Stimulated activated CD4-positive, alpha-beta T cell treated with anti-CD3 and anti-CD28 coated beads, Interleukin-4, amount 100 ng/mL, for 4 hours (primary cell): ENCODE results near the gene PDK2.

Experiments used
- DNase-seq, 2 experiments: peaks; one replicate each; pipeline ENCODE4 v3.0.0-alpha.2; 2020

PDK2 gene

DNA sequence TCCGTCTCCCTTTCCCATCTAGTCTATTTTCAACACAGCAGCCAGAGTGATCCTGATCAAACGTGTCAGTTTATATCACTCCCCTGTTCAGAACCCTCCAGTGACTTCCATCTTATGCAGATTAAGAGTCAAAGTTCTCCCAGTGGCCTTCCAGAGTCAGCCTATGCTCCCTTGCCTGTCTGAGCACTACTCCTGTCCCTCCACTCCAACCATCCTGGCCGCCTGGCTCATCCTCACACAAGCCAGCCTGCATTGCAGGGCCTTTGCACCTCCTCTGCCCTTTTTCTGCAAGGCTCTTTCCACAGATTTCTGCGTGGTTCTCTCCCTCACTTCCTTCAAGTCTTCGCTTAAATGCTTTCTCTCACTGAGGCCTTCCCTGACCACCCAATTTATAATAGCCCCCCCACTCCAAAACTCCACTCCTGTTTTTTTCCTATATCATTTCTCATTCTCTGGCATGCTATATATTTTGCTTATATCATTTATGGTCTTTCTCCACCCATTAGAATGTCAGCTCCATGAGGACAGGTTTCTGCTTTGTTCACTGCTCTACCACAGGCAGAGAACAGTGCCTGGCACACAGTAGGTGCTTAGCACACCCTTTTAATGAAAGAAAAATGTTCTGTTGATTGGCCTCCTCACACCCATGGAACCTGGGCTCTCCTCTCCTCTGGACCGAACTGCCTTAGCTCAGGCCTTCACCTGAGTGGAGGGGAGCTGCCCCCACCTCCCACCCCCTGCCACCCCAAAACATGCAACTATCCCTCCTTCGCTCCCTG lies 25.5 kb downstream of the PDK2 start:
- no peak for DNase-seq

DNA sequence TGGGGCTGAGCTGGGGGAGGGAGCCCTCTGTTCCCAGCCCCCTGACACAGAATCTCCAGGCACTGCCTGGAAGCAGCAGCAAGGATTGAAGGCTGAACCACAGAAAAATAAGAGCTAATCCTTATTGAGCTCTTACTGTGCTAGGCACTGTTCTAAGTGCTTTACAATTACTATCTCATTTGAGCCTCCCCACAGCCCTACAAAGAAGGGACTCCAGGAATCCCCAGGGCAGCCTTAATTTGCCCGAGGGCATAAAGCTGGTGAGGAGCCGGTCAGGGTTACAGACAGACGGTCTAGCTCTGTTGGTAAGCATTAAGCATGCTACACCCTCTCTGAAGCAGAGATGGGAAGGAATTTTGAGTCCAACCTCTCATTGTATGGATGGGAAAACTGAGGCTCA lies 27.8 kb downstream of the PDK2 start:
- no peak for DNase-seq

DNA sequence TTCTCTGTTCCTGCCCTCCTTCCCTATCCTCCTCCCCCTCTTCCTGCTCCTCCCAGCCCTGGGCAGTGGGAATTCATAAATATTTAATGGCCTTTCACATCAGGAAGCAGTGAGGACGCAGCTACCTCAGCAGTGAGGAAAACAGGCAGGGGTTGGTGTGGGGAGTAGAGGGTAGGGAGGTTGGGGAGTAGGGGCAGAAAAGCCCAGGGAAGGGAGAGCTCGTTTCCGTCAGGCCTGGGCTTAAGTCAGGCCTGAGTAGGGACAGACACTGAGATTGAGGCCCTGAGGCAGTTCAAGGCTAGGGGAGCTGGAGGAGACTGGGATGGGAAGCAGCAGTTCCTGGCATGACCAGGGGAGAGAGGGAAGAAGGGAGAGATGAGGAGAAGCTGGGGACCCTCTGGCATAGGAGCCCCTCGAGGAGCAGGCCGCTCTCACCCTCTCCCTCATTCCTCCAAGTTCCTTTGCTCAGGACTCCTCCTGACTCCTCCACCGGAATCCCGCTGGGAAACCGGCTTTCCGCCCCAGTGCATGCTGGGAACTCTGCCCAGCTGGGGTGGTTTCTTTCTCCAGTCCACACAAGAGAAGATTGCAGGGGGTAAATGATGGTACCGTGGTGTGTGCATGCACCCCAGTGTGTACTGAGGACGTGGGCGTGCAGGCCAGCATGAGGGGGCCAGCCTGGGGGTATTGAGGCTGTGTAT lies 28.6 kb downstream of the PDK2 start:
- DNase-seq, result no peak

DNA sequence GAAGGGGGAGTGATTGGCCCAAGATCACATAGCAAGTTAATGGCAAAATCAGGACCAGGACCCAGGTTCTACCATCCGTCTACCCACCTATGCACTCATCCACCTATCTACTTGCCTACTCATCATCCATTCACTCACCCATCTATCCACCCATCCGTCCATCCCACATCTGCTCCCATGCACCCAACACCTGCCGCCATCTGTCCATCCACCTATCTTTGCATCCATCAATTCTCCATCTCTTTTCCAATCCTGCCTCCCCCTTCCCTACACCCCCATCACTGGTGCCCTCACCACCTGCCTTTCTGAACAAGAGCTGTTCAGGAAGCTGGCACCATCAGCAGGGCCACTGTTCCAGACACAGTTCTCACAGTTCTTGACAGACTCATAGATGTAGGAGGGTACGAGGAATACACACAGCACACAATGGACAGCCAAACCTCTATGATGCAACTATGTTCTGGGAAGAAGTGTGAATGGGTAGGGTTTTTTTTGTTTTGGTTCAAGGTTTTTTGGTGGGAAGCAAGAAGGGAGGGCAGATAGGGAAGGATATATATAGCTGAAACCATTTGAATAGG lies 30.4 kb downstream of the PDK2 start:
- no peak for DNase-seq

DNA sequence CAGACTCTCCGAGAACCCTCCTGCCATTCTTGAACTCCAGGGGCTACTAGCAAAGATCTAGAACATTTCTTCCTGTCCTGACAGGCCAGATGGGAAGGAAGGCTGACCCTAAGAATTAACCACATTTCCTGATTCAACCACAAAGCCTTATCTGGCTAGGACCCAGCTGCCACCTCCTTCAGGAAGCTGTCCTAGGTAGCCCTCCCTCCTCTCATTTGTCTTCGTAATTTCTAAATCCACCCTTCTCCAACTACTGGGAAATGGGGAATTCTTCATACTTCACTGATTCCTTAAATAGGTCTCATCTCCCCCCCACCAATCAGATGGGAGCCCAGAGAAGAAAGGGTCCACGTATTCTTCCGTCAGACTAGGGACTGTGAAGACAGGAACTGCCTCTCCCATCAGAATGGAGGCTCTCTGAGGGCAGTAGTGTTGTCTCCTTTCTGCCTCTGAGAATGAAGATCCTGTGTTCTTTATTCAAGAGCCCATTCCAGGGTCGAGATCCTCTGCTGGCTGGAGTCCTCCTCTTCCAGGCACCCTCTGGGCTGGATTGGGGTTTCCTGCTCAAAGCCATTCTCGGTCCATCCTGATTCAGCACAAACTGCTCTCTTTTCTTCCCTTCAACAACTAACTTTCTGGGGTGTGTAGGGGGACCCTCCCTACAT lies 32.7 kb downstream of the PDK2 start:
- no peak for DNase-seq

DNA sequence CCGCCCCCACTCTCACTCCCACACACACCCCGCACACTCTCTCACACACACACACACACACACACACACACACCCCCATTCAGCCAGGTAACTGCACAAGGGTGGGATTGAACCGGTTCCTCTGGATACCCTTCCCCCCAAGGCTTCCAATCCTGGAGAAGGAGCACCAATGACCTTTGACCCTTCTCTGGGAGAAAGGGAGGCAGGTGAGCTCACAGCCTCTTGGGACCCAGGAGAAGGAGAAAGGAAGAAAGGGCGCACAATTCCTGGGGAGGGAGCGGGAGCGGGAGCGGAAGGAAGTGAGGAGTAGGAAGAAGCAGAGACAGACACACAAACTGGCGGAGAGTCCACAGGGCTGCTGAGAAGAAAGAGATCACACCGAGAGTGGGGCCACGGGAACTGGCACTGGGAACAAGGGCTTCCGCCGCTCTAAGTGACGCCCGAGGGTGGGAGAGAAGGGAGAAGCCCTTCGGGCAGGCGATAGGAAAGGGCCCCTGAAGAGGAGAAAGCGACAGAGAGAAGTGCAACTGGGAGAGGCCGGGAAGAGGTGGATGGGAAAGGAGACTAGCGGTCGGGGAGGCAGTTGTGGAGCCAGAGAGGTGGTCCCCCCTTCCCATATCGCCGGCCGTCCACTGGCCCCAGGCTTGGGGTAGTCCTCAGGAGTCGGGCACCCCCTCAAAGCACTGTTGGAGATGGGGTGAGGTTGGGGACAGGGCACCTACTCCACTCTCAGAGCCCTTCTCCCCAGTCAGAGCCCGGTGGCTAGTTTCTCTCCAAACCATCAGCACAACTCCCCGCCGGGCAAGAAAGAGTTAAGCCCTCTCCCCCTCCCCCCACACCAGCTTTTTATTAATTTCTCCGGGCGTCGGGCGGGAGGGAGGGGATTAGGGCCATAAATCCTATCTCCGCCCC lies 33.5 kb downstream of the PDK2 start:
- no peak for DNase-seq

DNA sequence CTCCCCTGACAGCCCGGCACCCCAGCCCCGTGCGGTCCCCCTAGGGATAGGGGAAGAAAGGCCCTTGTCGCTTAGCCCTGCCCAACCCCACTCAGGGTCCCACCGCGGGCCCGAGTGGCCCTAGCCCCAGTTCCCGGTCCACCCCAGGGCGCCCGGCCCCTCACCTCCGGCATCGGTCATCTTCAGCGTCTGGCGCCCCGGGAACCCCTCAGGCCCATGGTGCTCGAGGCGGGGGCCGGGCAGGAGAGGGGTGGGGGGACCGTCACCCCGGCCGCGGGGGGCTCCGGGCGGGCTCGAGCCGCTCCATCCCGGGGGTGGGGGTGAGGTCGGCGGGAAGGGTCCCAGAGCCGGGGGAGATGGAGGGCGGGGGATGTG lies 34.2 kb downstream of the PDK2 start:
- no peak for DNase-seq

DNA sequence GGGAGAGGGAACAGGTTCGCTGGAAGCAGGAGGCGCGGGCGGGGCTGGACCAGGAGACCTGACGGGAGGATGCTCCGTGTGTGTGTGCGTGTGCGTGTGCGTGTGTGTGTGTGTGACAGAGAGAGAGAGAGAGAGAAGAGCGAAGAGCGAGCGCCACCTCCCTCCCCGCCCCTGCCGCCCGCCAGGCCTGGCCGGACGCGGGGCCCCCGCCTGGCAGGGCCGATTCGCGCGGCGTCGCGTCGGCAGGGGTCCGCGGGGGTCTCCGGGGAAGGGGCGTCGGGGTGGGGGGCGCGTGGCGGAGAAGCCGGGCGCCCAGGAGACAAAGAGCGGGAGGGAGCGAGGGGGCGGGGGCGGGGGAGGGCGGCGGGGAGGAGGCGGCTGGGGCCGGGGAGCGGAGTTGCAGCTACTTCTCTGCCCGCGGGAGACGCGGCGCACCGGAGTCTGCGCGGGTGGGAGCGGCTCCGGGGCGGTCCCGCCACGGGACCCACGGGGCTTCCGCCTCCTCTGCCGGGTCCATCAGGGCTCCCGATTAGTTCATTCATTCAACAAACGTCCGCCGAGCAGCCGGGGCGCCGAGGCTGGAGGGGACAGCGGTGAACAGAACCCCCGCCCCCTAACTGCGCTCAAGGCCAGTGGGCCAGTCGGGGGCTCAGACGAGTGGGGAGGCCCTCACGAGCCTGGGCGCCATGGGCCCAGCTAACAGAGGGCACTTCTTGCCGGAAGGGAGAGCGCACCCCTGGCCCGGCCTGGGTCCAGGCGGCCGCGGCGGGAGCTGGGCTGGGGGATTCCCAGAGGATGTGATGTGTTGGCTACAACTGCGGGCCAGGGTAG lies 34.8 kb downstream of the PDK2 start, which contains the start of gene SAMD14:
Gene SAMD14 (minus strand): TSS at position 433 of the 831 bp plus-strand sequence. CDS start 5,201 bp downstream, outside the sequence.
- peak; percentile 44 to 50 for DNase-seq

DNA sequence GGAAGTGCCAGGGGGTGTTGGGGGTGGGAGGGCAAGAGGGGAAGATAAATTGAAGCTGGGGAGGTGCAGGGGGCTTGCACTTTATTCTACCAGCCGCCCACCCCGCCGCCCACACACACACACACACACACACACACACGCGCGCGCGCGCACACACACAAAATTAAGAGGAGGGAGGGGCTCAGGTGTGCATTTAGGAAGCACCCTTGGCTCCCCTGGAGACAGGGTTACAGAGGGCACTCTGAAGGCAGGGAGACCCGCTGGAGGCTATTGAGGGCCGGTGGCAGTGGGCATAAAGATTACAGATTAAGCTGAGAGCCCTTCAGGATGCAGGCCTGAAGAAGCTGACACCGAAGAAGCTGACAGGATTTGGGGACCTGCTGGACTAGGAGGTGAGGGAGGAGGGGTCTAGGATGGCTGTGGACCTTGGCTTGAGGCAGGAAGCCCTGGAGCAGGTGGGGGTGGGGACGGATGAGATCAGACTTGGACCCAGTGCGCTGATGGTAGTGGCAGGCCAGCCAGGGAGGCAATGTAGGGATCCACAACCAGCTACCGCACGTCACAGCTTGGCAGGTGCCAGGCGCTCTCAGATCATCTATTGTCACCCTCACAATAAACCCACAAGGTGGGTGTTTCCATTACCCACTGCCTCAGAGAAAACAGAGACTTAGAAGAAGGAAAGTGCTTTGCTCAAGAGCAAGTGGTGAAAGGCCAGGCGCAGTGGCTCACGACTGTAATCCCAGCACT lies 35.6 kb downstream of the PDK2 start:
- DNase-seq, result peak in 1 of 2 experiments; percentile 11

DNA sequence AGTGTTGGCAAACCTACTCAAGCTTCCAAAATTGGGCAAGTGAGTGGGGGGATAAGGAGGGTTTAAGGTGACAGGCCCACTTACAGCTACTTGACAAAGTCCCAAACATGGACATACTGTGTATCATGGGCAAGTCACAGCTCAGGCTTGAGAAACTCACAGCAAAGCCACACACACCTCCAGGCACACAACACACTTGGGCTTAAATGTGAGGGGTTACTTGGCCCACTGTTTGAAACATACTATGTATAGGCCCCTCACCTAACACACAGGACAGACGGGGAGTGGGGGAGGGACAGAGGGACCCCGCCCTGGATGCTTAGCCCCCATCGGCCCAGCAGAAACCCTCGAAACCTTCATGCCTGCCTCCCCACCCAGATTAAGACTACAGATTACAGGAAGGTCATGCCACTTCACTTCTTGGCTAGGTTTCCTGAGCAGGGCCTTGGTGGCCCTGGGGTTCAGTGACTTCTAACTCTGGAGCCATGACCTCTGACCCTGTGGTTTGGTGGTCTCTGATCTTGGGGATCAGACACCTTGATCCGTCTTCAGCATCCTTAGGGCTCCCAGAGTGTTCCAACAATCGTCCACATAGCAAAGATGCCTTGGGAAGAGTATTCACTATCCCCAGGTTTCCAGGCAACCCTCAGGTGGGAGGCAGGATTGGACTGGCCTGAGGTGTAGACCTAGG lies 37.1 kb downstream of the PDK2 start:
- DNase-seq, result no peak

DNA sequence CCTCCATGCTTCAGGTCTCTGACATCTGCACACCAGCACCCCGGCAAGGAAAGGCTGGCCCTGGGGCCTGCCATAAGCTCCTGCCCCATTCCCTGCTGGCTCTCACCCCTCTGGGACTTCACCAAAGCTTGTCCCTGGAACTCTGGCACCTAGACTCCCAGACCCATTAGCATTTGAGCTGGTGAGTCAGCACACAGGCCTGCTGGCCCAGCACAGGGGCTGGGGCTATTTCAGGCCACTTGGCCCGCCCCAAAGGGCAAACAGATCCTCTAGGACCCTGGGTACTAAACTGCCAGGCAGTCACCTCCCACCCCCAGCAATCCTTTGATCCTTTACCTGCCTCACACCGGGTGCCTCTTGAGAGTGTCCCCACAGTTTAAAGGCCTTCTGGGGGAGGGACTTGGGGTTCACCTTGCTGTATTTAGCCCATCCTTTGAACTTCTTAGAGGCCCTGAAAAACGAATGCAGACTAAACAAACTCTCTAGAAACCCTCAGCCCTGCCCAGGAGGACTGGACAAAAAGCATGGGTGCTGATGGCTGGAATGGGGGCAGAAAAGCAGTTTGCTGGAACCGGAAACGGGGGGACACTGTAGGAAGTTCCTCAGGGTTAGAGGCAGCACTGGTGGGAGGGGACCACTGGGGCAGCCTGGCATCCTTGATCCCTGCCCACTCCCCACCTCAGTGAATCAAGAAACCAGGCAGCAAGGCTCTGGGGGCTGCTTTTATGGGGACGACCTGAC lies 38.0 kb downstream of the PDK2 start:
- DNase-seq, result no peak

DNA sequence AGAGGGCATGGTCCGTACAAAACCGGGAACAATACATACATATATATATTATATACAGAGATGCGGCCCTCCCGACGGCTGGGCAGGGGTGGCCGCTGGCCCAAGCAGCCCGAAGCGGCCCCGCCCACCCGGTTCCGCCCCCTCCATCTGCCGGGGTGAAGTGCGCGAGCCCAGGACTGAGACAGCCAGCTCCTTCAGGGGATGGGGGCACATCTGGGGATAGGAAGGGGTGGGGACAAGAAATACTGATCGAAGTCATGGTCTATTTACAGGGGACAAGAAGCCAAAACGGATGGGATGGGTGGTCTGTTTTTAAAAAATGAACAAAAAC lies 38.6 kb downstream of the PDK2 start:
- DNase-seq, result no peak

DNA sequence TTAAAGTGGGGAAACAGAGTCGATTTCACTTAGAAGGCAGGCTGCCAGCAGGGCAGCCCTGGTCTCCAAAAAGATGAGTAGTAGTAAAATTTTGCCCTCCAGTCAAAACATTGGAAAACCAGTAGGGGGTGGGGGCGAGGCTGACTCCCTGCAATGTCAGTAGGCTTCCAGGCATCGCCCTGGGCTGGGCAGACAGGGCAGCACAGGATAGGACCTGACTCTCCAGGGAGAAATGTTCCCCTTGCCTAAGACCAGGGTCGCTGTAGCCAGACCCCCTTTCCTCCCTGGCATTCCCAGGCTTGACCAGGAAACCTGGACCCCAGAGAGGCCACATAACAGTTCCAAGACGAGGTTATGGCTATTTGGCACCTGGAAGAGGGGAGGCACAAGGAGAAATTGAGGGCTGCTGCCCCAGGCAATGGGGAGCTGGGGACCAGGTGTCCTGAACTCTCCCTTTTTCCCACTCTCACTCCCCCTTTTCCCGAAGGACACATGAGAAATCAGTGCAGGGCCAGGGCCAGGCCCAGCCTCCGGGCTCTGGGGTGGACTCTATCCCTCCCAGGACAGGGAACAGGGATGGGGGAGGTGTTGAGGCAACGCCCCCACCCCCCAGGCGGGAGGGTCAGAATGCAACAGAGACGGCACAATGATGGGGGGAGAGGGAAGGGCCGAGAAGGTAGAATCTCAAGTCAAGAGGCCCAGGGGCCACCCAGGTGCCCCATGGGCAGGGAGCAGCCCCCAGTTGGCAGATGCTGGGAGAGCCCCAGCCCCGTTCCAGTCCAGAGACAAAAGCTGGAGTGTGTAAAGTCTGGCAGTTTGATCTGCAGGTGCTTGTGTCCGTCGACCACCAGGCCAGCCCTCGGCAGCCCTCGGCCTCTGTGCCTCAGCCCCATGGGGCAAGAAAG lies 39.3 kb downstream of the PDK2 start:
- no peak for DNase-seq

DNA sequence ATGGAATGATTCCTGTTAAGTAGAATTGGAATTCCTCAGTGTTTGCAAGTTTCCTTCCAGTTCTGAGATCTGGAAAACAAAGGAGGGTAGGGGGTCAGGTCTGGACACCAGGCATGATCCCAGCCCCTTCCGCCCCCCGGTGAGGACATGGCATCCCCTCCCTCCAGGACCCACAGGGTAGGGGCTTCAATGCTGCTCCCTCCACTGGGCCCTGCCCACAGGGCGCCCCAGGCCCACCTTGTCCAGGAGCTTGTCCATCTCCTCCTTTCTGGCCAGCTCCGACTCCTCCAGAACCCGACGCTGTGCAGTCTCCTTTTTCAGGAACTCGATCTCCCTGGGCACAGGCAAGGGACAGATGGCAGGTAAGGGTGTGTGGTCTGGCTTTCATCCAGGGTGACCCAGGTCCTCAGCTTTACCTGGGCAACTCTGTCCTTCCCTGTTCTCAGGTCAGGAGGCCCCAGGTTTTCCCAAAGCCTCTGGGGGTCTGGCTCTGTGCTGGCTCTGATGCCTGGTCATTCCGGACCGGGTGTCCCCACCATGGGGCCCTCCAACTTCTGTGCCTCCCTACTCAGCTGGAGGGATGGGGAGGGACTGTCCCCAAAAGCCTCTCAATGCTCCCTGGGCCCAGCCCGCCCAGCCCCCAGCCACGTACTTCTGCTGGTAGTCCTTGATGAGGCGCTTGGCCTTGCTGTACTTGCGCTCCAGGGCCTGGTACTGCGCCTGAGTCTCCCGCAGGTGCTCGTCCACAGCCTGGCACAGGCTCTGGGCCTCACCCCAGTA lies 40.4 kb downstream of the PDK2 start:
- DNase-seq, result no peak

DNA sequence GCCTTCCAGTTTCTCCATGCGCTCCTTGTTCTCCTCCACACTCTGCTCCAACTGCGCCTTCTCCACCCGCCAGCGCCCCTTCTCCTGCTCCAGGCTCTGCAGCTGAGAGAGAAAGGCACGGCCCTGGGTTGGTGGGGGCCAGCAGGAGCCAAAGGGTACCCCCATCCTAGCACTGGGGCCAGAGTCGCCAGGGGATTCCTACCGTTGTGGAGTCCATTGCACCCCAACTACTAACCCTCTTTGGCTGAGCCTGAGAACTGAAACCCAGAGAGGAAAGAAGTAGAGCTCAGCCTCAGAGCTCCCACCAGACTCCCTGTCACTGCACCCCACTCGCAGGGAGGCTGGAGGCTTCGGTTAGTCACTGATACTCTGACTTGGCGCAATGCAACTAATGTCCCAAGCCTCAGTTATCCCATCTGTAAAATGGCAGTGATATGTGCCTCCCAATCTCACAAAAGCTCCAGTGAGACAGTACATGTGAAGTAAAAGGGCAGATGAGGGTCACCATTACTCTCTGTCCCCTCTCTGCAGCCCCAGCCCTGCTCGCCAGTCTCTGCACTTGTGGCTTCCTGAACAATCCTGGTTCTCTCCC lies 41.0 kb downstream of the PDK2 start:
- no peak for DNase-seq

DNA sequence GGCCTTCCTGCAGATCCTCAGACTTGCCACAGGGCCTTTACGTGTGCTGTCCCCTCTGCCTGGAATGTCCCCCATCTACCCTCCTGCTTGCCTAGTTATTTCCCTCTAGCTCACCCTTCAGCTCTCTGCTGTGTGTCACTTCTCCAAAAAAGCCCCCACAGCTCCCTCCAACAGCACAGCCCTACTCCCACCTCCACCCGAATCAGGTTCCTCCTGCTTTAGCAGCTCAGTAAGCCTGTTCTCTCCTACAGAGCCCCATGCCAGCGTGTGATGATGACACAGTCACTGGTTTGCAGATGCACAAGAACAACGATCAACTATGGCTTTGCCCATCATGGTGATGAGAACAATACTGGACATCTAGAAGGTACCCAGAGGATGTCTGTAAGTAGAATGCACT lies 41.9 kb downstream of the PDK2 start:
- no peak for DNase-seq

DNA sequence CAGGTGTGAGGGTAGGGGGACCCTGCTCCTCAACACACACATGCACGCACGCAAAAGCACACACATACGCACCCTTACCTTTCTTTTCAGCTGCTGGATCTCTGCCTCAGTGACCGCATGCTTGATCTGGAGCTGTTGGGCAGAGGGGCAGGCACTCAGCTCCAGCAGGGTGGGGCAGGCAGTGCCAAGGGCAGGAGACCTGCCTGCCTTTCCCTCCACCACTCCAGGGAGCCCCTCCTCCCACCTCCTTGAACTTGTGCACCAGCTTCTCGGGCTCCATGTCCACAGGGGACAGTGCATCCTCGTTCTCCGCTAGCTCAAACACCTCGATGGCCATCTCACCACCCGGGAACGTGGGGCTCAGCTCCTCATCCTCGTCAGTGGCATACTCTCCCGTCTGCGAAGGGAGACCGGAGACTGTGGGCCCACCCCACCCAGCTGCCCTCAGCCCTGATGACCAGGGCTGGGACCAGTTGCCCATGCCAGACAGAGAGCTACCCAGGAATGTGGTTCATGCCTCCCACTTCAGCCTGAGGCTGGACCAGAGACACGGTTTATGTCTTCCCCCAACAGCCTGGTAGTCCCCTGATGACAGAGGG lies 44.1 kb downstream of the PDK2 start:
- DNase-seq, result no peak
